Duodenal mucosa (tissue), 2 donors: ENCODE results near the gene ALPG.
"Not testable (repeated sequence)": the region's sequence is repeated elsewhere in the genome, so short reads cannot be mapped to it uniquely, and the experiment has no call there.

Experiments used
- H3K27ac ChIP-seq: one replicate; pipeline ENCODE4 v1.7.0; 2013; ENCODE audit warnings: low read depth, low read length
- H3K27me3 ChIP-seq, 2 donors: one replicate each; pipeline ENCODE4 v1.7.0; 2013; ENCODE audit warnings: low read length in 2 of 2, control low read depth in 1 of 2; ENCODE audit not compliant: insufficient read depth in 2 of 2, control insufficient read depth in 1 of 2
- H3K36me3 ChIP-seq, 2 donors: one replicate each; pipeline ENCODE4 v1.7.0; 2013; ENCODE audit warnings: low read length in 2 of 2, control low read depth in 1 of 2; ENCODE audit not compliant: insufficient read depth in 2 of 2, control insufficient read depth in 1 of 2
- H3K4me1 ChIP-seq, 2 donors: one replicate each; pipeline ENCODE4 v1.7.0; 2013; ENCODE audit warnings: low read length in 2 of 2, control low read depth in 1 of 2; ENCODE audit not compliant: insufficient read depth in 2 of 2, control insufficient read depth in 1 of 2
- H3K4me3 ChIP-seq, 2 donors: one replicate each; pipeline ENCODE4 v1.7.0; 2013; ENCODE audit warnings: low read length in 2 of 2, low read depth in 1 of 2
- H3K9ac ChIP-seq, 2 donors: one replicate each; pipeline ENCODE4 v1.7.0; 2013; ENCODE audit warnings: low read length in 2 of 2, low read depth in 1 of 2
- H3K9me3 ChIP-seq, 2 donors: one replicate each; pipeline ENCODE4 v1.7.0; 2013; ENCODE audit warnings: low read length in 2 of 2, control low read depth in 1 of 2; ENCODE audit not compliant: control insufficient read depth in 1 of 2

ALPG gene

DNA sequence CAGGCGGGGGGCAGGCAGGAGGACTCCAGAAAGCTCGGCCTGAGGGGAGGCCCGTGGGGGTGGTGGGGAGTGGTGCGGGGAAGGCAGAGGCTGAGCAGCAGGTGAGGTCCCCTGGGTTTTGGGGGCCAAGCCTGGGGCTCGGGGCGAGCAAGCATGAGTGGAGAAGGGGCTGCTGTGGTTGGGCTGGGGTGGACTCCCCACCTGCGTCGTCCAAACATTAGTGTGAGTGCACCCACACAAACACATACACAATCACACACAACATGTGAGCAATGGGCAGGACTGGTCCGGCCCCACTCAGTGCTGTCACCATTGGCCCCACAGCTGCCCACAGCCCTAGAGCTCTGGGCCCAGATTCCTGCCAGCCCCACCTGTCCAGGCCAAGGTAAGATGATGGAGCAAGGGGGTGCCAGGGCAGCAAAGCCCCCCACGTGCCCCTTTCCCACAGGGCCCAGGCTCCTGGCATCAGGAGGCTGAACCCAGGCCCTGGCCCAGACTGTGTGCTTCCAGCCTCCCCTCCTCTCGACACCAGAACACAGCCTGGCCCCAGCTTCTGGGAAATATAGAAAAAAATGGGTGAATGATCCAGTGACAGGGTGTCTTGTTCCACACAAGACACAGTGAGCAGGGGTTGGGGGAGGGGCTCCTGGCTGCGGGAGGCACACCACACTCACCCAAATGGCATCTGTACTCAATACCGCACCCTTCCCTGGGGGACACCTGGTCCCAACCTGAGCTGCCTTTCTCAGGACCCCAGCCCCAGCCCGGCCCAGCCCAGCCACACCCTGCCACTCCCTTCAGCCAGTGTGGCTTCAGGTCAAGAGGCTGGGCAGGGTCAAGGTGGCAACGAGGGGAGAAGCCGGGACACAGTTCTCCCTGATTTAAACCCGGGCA, 28.6 kb upstream of the ALPG start:
- H3K27ac ChIP-seq: no peak overlapping the region
- no peaks in the 10 kb centered on the region for H3K9me3 ChIP-seq
- peaks cover 5 to 9% of the 10 kb centered on the region in 2 donors for H3K27me3 ChIP-seq
- no peak overlapping the region for H3K9ac ChIP-seq
- H3K36me3 ChIP-seq: no peaks in the 10 kb centered on the region
- no peaks in the 10 kb centered on the region for H3K4me1 ChIP-seq
- H3K4me3 ChIP-seq: no peak overlapping the region

DNA sequence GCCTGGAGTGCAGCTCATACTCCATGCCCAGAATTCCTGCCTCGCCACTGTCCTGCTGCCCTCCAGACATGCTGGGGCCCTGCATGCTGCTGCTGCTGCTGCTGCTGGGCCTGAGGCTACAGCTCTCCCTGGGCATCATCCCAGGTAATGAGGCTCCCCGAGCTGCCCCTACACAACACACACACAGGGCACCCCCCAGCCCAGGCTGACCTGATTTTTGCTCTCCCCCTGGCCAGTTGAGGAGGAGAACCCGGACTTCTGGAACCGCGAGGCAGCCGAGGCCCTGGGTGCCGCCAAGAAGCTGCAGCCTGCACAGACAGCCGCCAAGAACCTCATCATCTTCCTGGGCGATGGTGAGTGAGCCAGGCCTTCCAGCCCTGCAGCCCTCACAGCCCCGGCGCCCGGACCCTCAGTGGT, 27.9 kb upstream of the ALPG start, which contains the start of gene ALPP:
TSS of gene ALPP (plus strand) at position 17 of the 417 bp plus-strand sequence. CDS start at position 69, 52 bp downstream.
- not testable (repeated sequence) for H3K9me3 ChIP-seq, H3K9ac ChIP-seq, H3K4me1 ChIP-seq, H3K4me3 ChIP-seq, H3K36me3 ChIP-seq, H3K27me3 ChIP-seq, H3K27ac ChIP-seq

DNA sequence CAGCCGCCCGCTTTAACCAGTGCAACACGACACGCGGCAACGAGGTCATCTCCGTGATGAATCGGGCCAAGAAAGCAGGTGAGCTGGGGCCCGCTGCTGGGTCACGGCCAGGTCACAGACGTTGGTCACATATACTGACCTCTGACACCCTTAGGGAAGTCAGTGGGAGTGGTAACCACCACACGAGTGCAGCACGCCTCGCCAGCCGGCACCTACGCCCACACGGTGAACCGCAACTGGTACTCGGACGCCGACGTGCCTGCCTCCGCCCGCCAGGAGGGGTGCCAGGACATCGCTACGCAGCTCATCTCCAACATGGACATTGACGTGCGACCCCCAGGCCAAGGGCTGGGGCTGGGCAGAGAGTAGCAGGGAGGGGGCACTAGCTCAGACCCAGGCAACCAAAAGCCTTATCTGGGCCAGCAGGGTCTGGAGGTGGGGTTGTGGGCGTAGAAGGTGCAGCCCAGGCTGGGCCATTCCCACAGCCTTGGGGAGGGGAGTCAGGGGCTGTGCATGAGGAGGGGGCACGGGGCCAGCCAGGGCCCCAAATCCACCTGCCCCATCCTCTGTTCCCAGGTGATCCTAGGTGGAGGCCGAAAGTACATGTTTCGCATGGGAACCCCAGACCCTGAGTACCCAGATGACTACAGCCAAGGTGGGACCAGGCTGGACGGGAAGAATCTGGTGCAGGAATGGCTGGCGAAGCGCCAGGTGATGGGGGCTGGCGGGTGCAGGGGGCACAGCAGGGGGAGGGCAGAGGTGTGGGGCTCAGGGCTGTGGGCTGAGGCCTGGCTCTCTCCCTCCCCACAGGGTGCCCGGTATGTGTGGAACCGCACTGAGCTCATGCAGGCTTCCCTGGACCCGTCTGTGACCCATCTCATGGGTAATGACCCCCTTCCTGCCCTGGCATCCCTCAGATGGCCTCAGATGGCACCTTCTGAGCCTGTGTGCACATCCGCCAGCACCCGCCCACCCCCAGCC, 26.7 kb upstream of the ALPG start:
- H3K4me1 ChIP-seq, H3K4me3 ChIP-seq, H3K36me3 ChIP-seq, H3K27me3 ChIP-seq, H3K9me3 ChIP-seq, H3K9ac ChIP-seq, H3K27ac ChIP-seq: not testable (repeated sequence)

DNA sequence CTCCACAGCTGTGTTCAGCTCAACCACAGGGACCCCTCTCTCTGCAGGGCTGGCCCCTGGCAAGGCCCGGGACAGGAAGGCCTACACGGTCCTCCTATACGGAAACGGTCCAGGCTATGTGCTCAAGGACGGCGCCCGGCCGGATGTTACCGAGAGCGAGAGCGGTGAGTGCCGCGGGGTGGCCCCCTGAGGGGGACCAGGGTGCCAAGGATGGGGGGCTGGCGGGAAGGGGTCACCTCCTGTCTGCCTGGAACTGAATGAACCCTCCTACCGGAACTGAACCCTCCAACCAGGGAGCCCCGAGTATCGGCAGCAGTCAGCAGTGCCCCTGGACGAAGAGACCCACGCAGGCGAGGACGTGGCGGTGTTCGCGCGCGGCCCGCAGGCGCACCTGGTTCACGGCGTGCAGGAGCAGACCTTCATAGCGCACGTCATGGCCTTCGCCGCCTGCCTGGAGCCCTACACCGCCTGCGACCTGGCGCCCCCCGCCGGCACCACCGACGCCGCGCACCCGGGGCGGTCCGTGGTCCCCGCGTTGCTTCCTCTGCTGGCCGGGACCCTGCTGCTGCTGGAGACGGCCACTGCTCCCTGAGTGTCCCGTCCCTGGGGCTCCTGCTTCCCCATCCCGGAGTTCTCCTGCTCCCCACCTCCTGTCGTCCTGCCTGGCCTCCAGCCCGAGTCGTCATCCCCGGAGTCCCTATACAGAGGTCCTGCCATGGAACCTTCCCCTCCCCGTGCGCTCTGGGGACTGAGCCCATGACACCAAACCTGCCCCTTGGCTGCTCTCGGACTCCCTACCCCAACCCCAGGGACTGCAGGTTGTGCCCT, 25.2 kb upstream of the ALPG start:
- not testable (repeated sequence) for H3K4me1 ChIP-seq, H3K9me3 ChIP-seq, H3K4me3 ChIP-seq, H3K9ac ChIP-seq, H3K36me3 ChIP-seq, H3K27ac ChIP-seq
- H3K27me3 ChIP-seq: peaks cover 15 to 22% of the 10 kb centered on the region in 2 donors

DNA sequence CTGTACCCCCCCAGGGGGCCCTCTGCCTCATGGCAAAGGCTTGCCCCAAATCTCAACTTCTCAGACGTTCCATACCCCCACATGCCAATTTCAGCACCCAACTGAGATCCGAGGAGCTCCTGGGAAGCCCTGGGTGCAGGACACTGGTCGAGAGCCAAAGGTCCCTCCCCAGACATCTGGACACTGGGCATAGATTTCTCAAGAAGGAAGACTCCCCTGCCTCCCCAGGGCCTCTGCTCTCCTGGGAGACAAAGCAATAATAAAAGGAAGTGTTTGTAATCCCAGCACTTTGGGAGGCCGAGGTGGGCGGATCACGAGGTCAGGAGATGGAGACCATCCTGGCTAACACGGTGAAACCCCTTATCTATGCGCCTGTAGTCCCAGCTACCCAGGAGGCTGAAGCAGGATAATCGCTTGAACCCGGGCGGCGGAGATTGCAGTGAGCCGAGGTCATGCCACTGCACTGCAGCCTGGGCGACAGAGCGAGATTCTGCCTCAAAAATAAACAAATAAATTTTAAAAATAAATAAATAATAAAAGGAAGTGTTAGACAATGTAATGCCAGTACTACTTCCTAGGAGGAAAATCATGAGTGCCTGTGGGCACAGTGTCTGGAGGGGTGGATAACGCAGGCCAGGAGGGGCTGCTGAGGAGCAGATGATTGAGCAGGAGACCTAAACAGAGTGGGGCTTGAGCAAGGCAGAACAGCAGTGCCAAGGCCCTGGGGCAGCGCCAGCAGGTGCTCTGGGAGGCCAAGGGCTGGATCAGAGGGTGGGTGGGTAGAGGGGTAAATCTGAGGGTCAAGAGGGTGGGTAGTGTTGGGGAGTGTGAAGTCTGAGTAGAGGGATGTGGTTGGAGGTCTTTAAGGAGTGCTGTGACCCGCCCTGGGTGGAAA, 24.1 kb upstream of the ALPG start:
- Histone ChIP-seq H3K36me3 (no peaks in the 10 kb centered on the region), H3K9me3 (no peaks in the 10 kb centered on the region), H3K4me1 (no peaks in the 10 kb centered on the region), H3K4me3 (no peak overlapping the region), H3K9ac (no peak overlapping the region), H3K27me3 (peaks cover 26 to 30% of the 10 kb centered on the region in 2 donors), H3K27ac (no peak overlapping the region)

DNA sequence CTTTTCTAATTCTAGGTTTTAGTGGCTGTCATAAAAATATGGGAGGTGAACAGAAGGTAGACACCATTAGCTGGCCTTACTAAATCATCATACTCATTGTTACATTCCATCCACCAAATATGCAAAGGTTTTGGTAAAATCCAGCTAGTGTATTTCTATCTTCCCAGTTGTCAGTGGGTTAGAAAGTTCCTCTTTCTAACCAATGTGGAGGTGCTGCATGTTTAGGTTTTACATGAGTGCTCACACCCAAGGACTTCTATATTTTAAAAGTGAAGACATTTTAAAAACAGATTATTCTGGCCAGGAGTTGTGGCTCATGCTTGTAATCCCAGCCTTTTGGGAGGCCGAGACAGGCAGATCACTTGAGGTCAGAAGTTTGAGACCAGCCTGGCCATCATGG, 22.2 kb upstream of the ALPG start:
- Histone ChIP-seq H3K4me1 (no peaks in the 10 kb centered on the region), H3K4me3 (no peak overlapping the region), H3K9me3 (no peaks in the 10 kb centered on the region), H3K27me3 (peaks cover 33 to 40% of the 10 kb centered on the region in 2 donors), H3K9ac (no peak overlapping the region), H3K27ac (no peak overlapping the region), H3K36me3 (no peaks in the 10 kb centered on the region)

DNA sequence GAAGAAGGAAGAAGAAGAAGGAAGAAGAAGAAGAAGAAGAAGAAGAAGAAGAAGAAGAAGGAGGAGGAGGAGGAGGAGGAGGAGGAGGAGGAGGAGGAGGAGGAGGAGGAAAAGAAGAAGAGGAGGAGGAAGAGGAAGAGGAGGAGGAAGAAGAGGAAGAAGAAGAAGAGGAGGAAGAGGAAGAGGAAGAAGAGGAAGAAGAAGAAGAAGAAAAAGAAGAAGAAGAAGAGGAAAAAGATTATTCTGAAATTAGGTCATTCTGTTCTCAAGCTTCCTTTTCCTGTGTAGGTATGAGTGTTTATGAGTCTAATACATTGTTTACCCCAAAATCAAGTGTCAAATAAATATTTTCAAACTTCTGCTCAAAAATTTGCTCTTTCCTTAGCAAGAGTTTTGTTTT, 21.6 kb upstream of the ALPG start:
- not testable (repeated sequence) for H3K4me1 ChIP-seq, H3K27ac ChIP-seq, H3K9me3 ChIP-seq, H3K36me3 ChIP-seq, H3K9ac ChIP-seq, H3K4me3 ChIP-seq
- H3K27me3 ChIP-seq: peaks cover 37 to 43% of the 10 kb centered on the region in 2 donors

DNA sequence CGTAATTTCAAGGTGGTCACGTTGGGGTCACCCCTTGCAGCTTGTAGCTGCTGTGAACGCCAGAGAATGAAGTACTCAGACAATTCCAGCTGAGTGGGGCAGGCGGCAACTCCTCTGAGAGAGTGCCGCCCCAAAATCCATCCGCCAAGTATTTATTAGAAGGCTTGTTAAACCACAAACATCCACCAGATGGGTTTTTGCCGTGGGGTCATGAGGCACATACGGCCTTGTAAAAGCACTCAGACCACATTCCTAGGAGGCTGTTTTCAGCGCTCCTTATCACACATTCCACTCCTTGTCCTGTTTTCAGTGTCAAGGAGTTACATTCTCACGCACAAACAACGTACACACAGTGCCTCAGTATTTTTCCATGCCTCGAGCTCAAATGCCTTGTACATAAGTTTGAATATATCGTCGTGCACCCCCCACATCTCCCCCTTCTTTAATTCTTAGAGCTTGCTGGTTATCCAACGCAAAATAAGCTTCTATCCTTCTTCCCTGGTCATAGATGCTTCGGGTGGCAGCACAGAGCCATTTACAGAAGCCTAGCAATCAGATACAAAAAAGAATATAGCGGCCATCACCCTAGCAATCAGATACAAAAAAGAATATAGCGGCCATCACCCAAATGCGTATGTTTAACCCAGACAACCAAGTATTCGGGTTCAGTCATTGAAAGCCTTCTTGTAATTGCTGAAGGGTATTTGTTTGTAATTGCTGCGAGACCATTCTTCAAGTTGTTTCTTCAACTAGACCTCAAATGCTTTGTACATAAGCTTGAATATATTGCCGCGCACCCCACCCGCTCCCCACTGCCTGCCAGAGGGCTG, 20.8 kb upstream of the ALPG start:
- Histone ChIP-seq H3K9me3 (no peaks in the 10 kb centered on the region), H3K4me3 (no peak overlapping the region), H3K27ac (no peak overlapping the region), H3K27me3 (peaks cover 43 to 49% of the 10 kb centered on the region in 2 donors), H3K9ac (no peak overlapping the region), H3K4me1 (no peaks in the 10 kb centered on the region), H3K36me3 (no peaks in the 10 kb centered on the region)

DNA sequence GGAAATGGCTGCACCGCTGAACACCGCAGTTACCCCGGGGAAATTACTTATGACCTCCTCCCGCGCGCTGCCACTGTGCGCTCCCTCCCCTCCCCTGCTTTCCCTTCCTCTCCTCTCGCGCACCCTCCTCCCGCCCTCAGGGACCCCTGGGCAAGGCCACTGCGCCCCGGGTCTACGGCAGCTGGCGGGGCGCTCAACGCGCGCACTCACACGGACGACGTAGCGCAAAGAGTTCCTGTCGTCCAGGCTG, 20.2 kb upstream of the ALPG start:
- no peaks in the 10 kb centered on the region for H3K36me3 ChIP-seq
- H3K9ac ChIP-seq: no peak overlapping the region
- peaks cover 43 to 52% of the 10 kb centered on the region in 2 donors for H3K27me3 ChIP-seq
- H3K9me3 ChIP-seq: no peaks in the 10 kb centered on the region
- H3K4me3 ChIP-seq: no peak overlapping the region
- H3K4me1 ChIP-seq: no peaks in the 10 kb centered on the region
- H3K27ac ChIP-seq: no peak overlapping the region
